IPS-18a (cell line): ENCODE measurements around the gene KIAA1586.
"Not testable (repeated sequence)": the region's sequence is repeated elsewhere in the genome, so short reads cannot be mapped to it uniquely, and the experiment has no call there.

Experiments
- H3K27ac ChIP-seq: one replicate; pipeline ENCODE4 v1.5.1; 2013; ENCODE audit warnings: low read length
- H3K27me3 ChIP-seq: one replicate; pipeline ENCODE4 v1.6.1; 2013; ENCODE audit warnings: mild to moderate bottlenecking, low read length; ENCODE audit not compliant: control insufficient read depth, insufficient read depth
- H3K36me3 ChIP-seq: one replicate; pipeline ENCODE4 v1.6.1; 2013; ENCODE audit warnings: low read depth, low read length; ENCODE audit not compliant: control insufficient read depth
- H3K4me1 ChIP-seq: one replicate; pipeline ENCODE4 v1.6.1; 2013; ENCODE audit warnings: low read depth, low read length; ENCODE audit not compliant: control insufficient read depth
- H3K4me3 ChIP-seq: one replicate; pipeline ENCODE4 v1.5.1; 2013; ENCODE audit warnings: low read length
- H3K9ac ChIP-seq: one replicate; pipeline ENCODE4 v1.6.1; 2013; ENCODE audit warnings: mild to moderate bottlenecking, low read length, moderate library complexity
- H3K9me3 ChIP-seq: one replicate; pipeline ENCODE4 v1.6.1; 2013; ENCODE audit warnings: low read depth, low read length; ENCODE audit not compliant: control insufficient read depth

Gene KIAA1586

DNA sequence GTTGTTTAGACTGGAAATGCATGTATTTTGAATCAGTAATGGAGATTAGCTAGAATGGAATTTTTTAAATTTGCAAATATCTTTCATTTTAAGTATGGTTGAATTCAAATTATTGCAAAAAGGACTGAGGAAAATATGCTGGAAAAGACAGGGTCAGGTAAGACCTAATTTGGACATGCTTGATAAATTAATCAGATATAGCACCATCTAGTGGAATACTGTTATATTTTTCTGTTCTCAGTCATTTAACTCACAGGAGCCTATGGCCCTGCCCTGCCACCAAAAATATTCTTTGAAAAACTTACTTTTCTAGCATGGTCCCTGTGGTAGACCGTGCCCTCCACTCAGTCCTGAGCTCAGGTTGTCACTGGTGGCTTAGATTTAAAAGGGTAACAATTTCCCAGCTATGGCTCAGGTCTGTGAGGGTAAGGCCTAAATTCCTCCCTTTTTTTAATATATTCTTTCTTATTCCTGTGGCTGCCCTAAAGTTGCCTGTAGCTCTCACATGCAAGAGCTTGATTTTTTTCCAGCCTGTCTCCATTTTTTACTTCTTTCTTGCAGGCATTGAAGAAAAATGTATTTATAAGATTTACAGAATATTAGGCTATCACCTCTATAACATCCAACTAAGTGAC is 25.3 kb upstream of the KIAA1586 start:
- H3K36me3 ChIP-seq = no peaks in the 10 kb centered on the region
- no peak overlapping the region for H3K27ac ChIP-seq
- no peak overlapping the region for H3K4me3 ChIP-seq
- H3K9ac ChIP-seq = peak overlapping the region; percentile 11
- H3K9me3 ChIP-seq = no peaks in the 10 kb centered on the region
- H3K27me3 ChIP-seq = no peaks in the 10 kb centered on the region
- H3K4me1 ChIP-seq = peaks cover 37% of the 10 kb centered on the region

GRCh38 chr6:57024321-57024720 is 22.2 kb upstream of the KIAA1586 start:
- peak overlapping the region; percentile 77 for H3K27ac ChIP-seq

DNA sequence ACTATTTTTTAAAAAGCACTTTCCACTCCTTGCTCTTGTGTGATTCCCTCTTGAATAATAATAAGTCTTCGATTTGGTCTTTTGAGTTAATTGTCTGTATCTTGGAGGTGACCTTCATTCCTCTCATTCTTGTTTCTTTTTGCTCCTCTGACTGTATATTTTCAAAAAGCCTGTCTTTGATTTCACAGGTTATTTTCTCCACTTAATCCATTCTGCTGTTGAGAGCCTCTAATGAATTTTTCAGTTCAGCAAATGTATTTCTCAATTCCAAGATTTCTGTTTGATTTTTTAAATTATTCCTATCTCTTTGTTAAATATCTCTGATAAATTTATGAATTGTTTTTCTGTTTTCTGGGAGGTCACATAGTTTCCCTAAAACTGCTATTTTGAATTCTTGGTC is 21.7 kb upstream of the KIAA1586 start:
- H3K4me1 ChIP-seq = peaks cover 43% of the 10 kb centered on the region
- peak overlapping the region; percentile 46 for H3K4me3 ChIP-seq
- H3K27me3 ChIP-seq = no peaks in the 10 kb centered on the region
- H3K27ac ChIP-seq = peak overlapping the region; percentile 77
- no peaks in the 10 kb centered on the region for H3K9me3 ChIP-seq
- H3K9ac ChIP-seq = peak overlapping the region; percentile 40
- no peaks in the 10 kb centered on the region for H3K36me3 ChIP-seq

More at GRCh38 chr6:57024321-57024720, 22.2 kb upstream of the KIAA1586 start:
- H3K9ac ChIP-seq = peak overlapping the region; percentile 40
- peaks cover 43% of the 10 kb centered on the region for H3K4me1 ChIP-seq
- no peaks in the 10 kb centered on the region for H3K9me3 ChIP-seq
- no peaks in the 10 kb centered on the region for H3K27me3 ChIP-seq
- H3K4me3 ChIP-seq = peak overlapping the region; percentile 46
- H3K36me3 ChIP-seq = no peaks in the 10 kb centered on the region

DNA sequence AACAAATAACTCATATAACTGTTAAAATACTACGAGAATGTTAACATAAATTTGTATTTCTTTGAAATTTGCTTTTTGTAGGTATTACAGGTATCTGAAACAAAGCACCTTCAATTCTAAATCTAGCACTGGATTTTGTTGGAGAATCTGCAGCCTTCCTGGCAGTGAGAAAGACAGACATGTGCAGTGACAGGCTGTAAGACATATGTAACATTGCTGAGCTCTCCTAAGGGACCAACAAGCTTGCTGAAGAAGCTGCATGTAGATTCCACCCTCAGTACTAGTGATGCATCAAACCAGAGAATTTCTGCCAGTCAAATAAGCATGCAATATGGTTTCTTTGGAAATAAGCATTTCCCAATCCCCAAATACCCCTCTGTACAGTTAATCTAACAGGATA is 20.5 kb upstream of the KIAA1586 start:
- Histone ChIP-seq H3K4me1 (peaks cover 43% of the 10 kb centered on the region), H3K9ac (peak overlapping the region; percentile 23), H3K27me3 (no peaks in the 10 kb centered on the region), H3K9me3 (no peaks in the 10 kb centered on the region), H3K4me3 (no peak overlapping the region), H3K27ac (no peak overlapping the region), H3K36me3 (no peaks in the 10 kb centered on the region)

- Histone ChIP-seq H3K27ac (no peak overlapping the region), H3K9me3 (no peaks in the 10 kb centered on the region), H3K27me3 (no peaks in the 10 kb centered on the region), H3K36me3 (no peaks in the 10 kb centered on the region), H3K9ac (no peak overlapping the region), H3K4me3 (no peak overlapping the region), H3K4me1 (peaks cover 42% of the 10 kb centered on the region)
Observed at GRCh38 chr6:57027301-57027700, 19.2 kb upstream of the KIAA1586 start.

DNA sequence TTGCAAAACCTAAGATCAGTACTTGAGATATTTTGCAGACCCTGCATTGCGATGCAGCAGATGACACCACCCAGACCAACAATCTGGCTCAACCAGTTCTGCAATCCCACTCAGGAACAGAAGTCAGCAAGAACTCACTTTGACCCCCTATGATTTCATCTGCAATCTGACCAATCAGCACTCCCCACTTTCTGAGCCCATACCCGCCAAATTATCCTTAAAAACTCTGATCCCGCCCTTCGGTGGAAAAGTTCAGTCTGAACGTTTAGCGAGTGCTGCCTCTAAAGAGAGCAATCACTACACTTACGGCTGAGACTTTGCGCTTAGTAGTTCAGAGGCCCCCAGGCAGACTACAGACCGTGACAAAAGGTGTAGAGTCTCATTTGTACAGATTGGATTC is 17.3 kb upstream of the KIAA1586 start:
- no peak overlapping the region for H3K9ac ChIP-seq
- no peak overlapping the region for H3K4me3 ChIP-seq
- H3K27ac ChIP-seq = no peak overlapping the region
- H3K27me3 ChIP-seq = no peaks in the 10 kb centered on the region
- H3K36me3 ChIP-seq = no peaks in the 10 kb centered on the region
- H3K4me1 ChIP-seq = peaks cover 29% of the 10 kb centered on the region
- no peaks in the 10 kb centered on the region for H3K9me3 ChIP-seq

DNA sequence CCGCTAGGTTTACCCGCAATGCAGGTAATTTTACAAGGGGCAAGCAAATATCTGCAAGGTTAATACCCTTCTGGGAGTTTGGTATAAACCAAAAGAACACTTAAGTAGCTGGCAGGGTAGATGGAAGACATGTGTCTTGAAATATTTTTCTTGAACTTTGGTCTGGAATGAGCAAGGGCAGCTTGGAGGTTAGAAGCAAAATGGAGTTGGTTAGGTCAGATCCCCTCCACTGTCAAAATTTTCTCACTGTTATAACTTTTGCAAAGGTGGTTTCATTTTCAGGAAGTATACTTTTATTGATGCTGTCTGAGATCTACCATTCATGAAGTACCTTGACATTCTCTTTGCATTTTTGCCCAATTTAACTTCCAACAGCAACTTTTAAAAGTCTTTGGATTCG is 13.3 kb upstream of the KIAA1586 start:
- Histone ChIP-seq H3K27ac (no peak overlapping the region), H3K27me3 (no peaks in the 10 kb centered on the region), H3K4me1 (peaks cover 6% of the 10 kb centered on the region), H3K4me3 (no peak overlapping the region), H3K9me3 (no peaks in the 10 kb centered on the region), H3K36me3 (no peaks in the 10 kb centered on the region), H3K9ac (no peak overlapping the region)

GRCh38 chr6:57035549-57035948 is 10.9 kb upstream of the KIAA1586 start:
- no peaks in the 10 kb centered on the region for H3K9me3 ChIP-seq
- H3K36me3 ChIP-seq = no peaks in the 10 kb centered on the region
- no peak overlapping the region for H3K4me3 ChIP-seq
- no peak overlapping the region for H3K9ac ChIP-seq
- no peaks in the 10 kb centered on the region for H3K27me3 ChIP-seq
- no peak overlapping the region for H3K27ac ChIP-seq
- H3K4me1 ChIP-seq = peaks cover 4% of the 10 kb centered on the region

- H3K27ac ChIP-seq = no peak overlapping the region
- H3K9me3 ChIP-seq = no peaks in the 10 kb centered on the region
- no peaks in the 10 kb centered on the region for H3K27me3 ChIP-seq
- no peak overlapping the region for H3K9ac ChIP-seq
- H3K4me3 ChIP-seq = no peak overlapping the region
- H3K4me1 ChIP-seq = no peaks in the 10 kb centered on the region
- no peaks in the 10 kb centered on the region for H3K36me3 ChIP-seq
Observed at GRCh38 chr6:57038906-57039305, 7.6 kb upstream of the KIAA1586 start.

DNA sequence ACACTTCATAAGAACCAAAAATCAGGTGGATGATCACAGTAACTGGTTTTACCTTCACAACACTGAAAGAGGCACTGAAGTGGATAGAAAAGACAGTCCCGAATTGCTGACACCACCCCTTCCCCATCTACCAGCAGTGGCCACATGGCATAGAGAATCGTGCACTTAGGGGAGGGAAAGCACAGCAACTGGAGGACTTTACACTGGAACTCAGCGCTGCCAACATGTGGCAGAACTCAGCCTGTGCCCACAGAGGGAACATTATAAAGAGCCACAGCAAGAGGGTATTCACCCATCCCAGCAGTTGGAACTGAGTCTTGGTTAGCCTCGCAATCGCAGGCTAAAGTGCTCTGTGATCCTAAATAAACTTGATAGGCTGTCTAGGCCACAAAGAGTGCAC is 6.5 kb upstream of the KIAA1586 start:
- no peak overlapping the region for H3K4me3 ChIP-seq
- H3K9me3 ChIP-seq = no peaks in the 10 kb centered on the region
- H3K36me3 ChIP-seq = no peaks in the 10 kb centered on the region
- no peak overlapping the region for H3K27ac ChIP-seq
- H3K9ac ChIP-seq = no peak overlapping the region
- H3K27me3 ChIP-seq = no peaks in the 10 kb centered on the region
- no peaks in the 10 kb centered on the region for H3K4me1 ChIP-seq

DNA sequence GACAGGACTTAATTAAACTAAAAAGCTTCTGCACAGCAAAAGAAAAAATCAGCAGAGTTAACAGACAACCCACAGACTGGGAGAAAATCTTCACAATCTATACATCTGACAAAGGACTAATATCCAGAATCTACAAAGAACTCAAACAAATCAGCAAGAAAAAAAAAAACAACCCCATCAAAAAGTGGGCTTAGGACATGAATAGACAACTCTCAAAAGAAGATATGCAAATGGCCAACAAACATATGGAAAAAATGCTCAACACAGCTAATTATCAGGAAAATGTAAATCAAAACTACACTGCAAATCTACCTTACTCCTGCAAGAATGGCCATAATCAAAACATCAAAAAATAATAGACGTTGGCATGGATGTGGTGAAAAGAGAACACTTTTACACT is 2.4 kb upstream of the KIAA1586 start:
- H3K4me1 ChIP-seq, H3K4me3 ChIP-seq, H3K27me3 ChIP-seq, H3K36me3 ChIP-seq, H3K9me3 ChIP-seq, H3K9ac ChIP-seq, H3K27ac ChIP-seq: not testable (repeated sequence)

GRCh38 chr6:57044568-57044967 is 1.9 kb upstream of the KIAA1586 start:
- Histone ChIP-seq H3K27me3 (no peaks in the 10 kb centered on the region), H3K9ac (no peak overlapping the region), H3K4me3 (no peak overlapping the region), H3K36me3 (peaks cover 9% of the 10 kb centered on the region), H3K4me1 (no peaks in the 10 kb centered on the region), H3K9me3 (no peaks in the 10 kb centered on the region), H3K27ac (no peak overlapping the region)
